ENCODE measurements around the gene KDELR1. TPM values are rescaled to one million over a fixed set of nuclear protein-coding genes. Genes with fewer than 3 reads are reported as not detected.

KDELR1 gene
- total RNA-seq (100 to 1,000 TPM in 7 of 9 donors, 10 to 100 TPM in 2; 63.4 to 201 (median 161) TPM), polyA plus RNA-seq (100 to 1,000 TPM; 110 to 146 (median 126) TPM)
- long read RNA-seq, donor 1, transcript KDELR1-201 (5 exons, 1,557 nt) = major isoform, 50 of 55 reads
- long read RNA-seq, donor 1, partial matches to known transcripts = 0 of 55 reads
- long read RNA-seq, donor 1, other reads (novel, unspliced or antisense) = 0 of 55 reads
- long read RNA-seq, donor 2, transcript KDELR1-201 (5 exons, 1,557 nt) = major isoform, 43 of 94 reads
- long read RNA-seq, donor 2, partial matches to known transcripts = 46 of 94 reads
- long read RNA-seq, donor 2, other reads (novel, unspliced or antisense) = 0 of 94 reads
- long read RNA-seq, donor 3, transcript KDELR1-201 (5 exons, 1,557 nt) = major isoform, 40 of 43 reads
- long read RNA-seq, donor 3, partial matches to known transcripts = 0 of 43 reads
- long read RNA-seq, donor 3, other reads (novel, unspliced or antisense) = 0 of 43 reads
- long read RNA-seq, donor 4, transcript KDELR1-201 (5 exons, 1,557 nt) = major isoform, 41 of 46 reads
- long read RNA-seq, donor 4, partial matches to known transcripts = 2 of 46 reads
- long read RNA-seq, donor 4, other reads (novel, unspliced or antisense) = 0 of 46 reads
- long read RNA-seq, donor 5, transcript KDELR1-203 (4 exons, 1,594 nt) = minor isoform, 9 of 131 reads
- long read RNA-seq, donor 5, transcript KDELR1-201 (5 exons, 1,557 nt) = major isoform, 113 of 131 reads
- long read RNA-seq, donor 5, partial matches to known transcripts = 0 of 131 reads
- long read RNA-seq, donor 5, other reads (novel, unspliced or antisense) = 9 of 131 reads
- long read RNA-seq, donor 6, transcript KDELR1-201 (5 exons, 1,557 nt) = major isoform, 41 of 48 reads
- long read RNA-seq, donor 6, partial matches to known transcripts = 1 of 48 reads
- long read RNA-seq, donor 6, other reads (novel, unspliced or antisense) = 4 of 48 reads
- long read RNA-seq, donor 7, transcript KDELR1-201 (5 exons, 1,557 nt) = major isoform, 17 of 48 reads
- long read RNA-seq, donor 7, partial matches to known transcripts = 29 of 48 reads
- long read RNA-seq, donor 7, other reads (novel, unspliced or antisense) = 0 of 48 reads
- long read RNA-seq, donor 8, transcript KDELR1-201 (5 exons, 1,557 nt) = major isoform, 67 of 80 reads
- long read RNA-seq, donor 8, transcript KDELR1-203 (4 exons, 1,594 nt) = minor isoform, 9 of 80 reads
- long read RNA-seq, donor 8, partial matches to known transcripts = 0 of 80 reads
- long read RNA-seq, donor 8, other reads (novel, unspliced or antisense) = 0 of 80 reads
- long read RNA-seq, donor 9, transcript KDELR1-201 (5 exons, 1,557 nt) = major isoform, 55 of 56 reads
- long read RNA-seq, donor 9, partial matches to known transcripts = 0 of 56 reads
- long read RNA-seq, donor 9, other reads (novel, unspliced or antisense) = 0 of 56 reads
- long read RNA-seq, donor 10, transcript KDELR1-201 (5 exons, 1,557 nt) = major isoform, 16 of 19 reads
- long read RNA-seq, donor 10, partial matches to known transcripts = 0 of 19 reads
- long read RNA-seq, donor 10, other reads (novel, unspliced or antisense) = 0 of 19 reads

- H3K27ac ChIP-seq = peak within 1 kb of the TSS; percentile 79 to 93 (median 89)
- WGBS, 4 donors = 4 to 12% (median 5%) methylated on average over 14 to 41 of the region's 42 CpGs
- H3K27me3 ChIP-seq = peaks cover 30% of the 10 kb centered on the region
- peak; percentile 66 to 84 (median 78) for DNase-seq
- intact Hi-C loops (cut with DNase I) = loop anchor here in 1 of 2 donors (10.0 kb wide), 1 partner anchor 53 kb away; the partner anchor contains the start of gene GRWD1
- H3K4me1 ChIP-seq (replicated peaks in 1 of 2) = peaks cover 0 to 10% of the 10 kb centered on the region in 2 donors
- peaks cover 0 to 31% of the 10 kb centered on the region in 2 donors for H3K36me3 ChIP-seq (replicated peaks in 1 of 2)
- no peaks in the 10 kb centered on the region for H3K9me3 ChIP-seq (replicated peaks in 1 of 3)
- peak within 1 kb of the TSS; percentile 68 to 100 (median 88) for H3K4me3 ChIP-seq
- peak in 1 of 2 donors; percentile 37 for TF ChIP-seq POLR2A (IDR thresholded peaks at IDR 0.05)
- TF ChIP-seq, protein P1, sequence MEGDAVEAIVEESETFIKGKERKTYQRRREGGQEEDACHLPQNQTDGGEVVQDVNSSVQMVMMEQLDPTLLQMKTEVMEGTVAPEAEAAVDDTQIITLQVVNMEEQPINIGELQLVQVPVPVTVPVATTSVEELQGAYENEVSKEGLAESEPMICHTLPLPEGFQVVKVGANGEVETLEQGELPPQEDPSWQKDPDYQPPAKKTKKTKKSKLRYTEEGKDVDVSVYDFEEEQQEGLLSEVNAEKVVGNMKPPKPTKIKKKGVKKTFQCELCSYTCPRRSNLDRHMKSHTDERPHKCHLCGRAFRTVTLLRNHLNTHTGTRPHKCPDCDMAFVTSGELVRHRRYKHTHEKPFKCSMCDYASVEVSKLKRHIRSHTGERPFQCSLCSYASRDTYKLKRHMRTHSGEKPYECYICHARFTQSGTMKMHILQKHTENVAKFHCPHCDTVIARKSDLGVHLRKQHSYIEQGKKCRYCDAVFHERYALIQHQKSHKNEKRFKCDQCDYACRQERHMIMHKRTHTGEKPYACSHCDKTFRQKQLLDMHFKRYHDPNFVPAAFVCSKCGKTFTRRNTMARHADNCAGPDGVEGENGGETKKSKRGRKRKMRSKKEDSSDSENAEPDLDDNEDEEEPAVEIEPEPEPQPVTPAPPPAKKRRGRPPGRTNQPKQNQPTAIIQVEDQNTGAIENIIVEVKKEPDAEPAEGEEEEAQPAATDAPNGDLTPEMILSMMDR (IDR thresholded peaks at IDR 0.05) = peak; percentile 59 to 79 (median 72)
These were observed at the start of gene KDELR1 for GRCh38 chr19:48391100-48392005. KDELR1 (minus strand) TSS chr19:48391551; CDS start chr19:48391358, 193 bp downstream.

GRCh38 chr19:48436586-48436985 lies 45.2 kb upstream of the KDELR1 start:
- Histone ChIP-seq H3K27ac (no peak overlapping the region), H3K4me3 (no peak overlapping the region), H3K9me3 (replicated peaks in 1 of 3) (no peaks in the 10 kb centered on the region), H3K27me3 (no peaks in the 10 kb centered on the region), H3K4me1 (replicated peaks in 1 of 2) (no peaks in the 10 kb centered on the region), H3K36me3 (replicated peaks in 1 of 2) (no peaks in the 10 kb centered on the region)
- intact Hi-C loops (cut with DNase I) = no loop called here
- WGBS, 4 donors = 84 to 91% (median 86%) methylated on average over 5 of the region's 5 CpGs
- no peak for DNase-seq
- TF ChIP-seq POLR2A (IDR thresholded peaks at IDR 0.05) = no peak
- TF ChIP-seq, protein P1 (IDR thresholded peaks at IDR 0.05) = no peak

DNA sequence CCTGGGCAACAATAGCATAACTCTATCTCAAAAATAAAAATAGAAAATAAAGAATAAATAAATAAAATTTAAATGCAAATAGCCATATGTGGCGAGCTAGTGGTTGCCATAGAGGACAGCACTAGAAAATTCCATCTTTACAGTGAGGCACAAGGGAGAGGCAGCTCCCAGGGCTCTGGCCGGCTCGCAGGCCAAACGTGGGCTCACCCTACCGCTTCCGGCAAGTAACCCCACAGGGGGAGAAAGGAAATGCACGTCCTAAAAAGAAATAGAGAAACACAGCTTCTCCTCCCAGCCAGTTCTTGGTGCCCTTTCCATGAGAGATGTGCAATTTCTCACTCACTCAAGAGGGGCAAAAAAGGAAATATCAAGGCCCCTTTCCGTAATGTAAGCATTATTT lies 42.0 kb upstream of the KDELR1 start:
- no peaks in the 10 kb centered on the region for H3K4me1 ChIP-seq (replicated peaks in 1 of 2)
- no peak overlapping the region for H3K4me3 ChIP-seq
- intact Hi-C loops (cut with DNase I) = no loop called here
- WGBS, 4 donors = 71 to 81% (median 77%) methylated on average over 8 of the region's 8 CpGs
- no peak overlapping the region for H3K27ac ChIP-seq
- H3K9me3 ChIP-seq (replicated peaks in 1 of 3) = no peaks in the 10 kb centered on the region
- TF ChIP-seq, protein P1 (IDR thresholded peaks at IDR 0.05) = no peak
- TF ChIP-seq POLR2A (IDR thresholded peaks at IDR 0.05) = no peak
- no peak for DNase-seq
- H3K27me3 ChIP-seq = no peaks in the 10 kb centered on the region
- no peaks in the 10 kb centered on the region for H3K36me3 ChIP-seq (replicated peaks in 1 of 2)
